HG02981 (cell line): Measurements from ENCODE around the gene FGD5.

ENCODE experiments used
- ATAC-seq: cut with Tn5 transposase; IDR thresholded peaks from one replicate; pipeline ENCODE4 v1.9.1; 2021; ENCODE audit warnings: mild to moderate bottlenecking, moderate library complexity; ENCODE audit not compliant: unreplicated experiment

The FGD5 gene

GRCh38 chr3:14826069-14826468 is 7.3 kb downstream of the FGD5 start:
- no peak for ATAC-seq

- ATAC-seq, result no peak
These were observed 9.0 kb downstream of the FGD5 start for GRCh38 chr3:14827776-14828175.

- no peak for ATAC-seq
These were observed 11.0 kb downstream of the FGD5 start for GRCh38 chr3:14829811-14830210.

- ATAC-seq, result no peak
These were observed 13.2 kb downstream of the FGD5 start for GRCh38 chr3:14831916-14832450.

- no peak for ATAC-seq
These were observed 14.4 kb downstream of the FGD5 start for GRCh38 chr3:14832975-14833722.

GRCh38 chr3:14834121-14834520 is 15.4 kb downstream of the FGD5 start:
- no peak for ATAC-seq

- ATAC-seq, result no peak
These were observed 16.2 kb downstream of the FGD5 start for GRCh38 chr3:14834807-14835466.

- ATAC-seq, result no peak
These were observed 17.3 kb downstream of the FGD5 start for GRCh38 chr3:14836049-14836468.

- ATAC-seq, result no peak
These were observed 18.6 kb downstream of the FGD5 start for GRCh38 chr3:14837186-14837877.

GRCh38 chr3:14837878-14838258 is 19.1 kb downstream of the FGD5 start:
- ATAC-seq, result no peak

- no peak for ATAC-seq
These were observed 20.5 kb downstream of the FGD5 start for GRCh38 chr3:14839236-14839635.

GRCh38 chr3:14841836-14842235 is 23.1 kb downstream of the FGD5 start:
- no peak for ATAC-seq

GRCh38 chr3:14842277-14842676 is 23.5 kb downstream of the FGD5 start:
- ATAC-seq, result no peak

- no peak for ATAC-seq
These were observed 24.6 kb downstream of the FGD5 start for GRCh38 chr3:14843321-14843720.

- ATAC-seq, result no peak
These were observed 25.8 kb downstream of the FGD5 start for GRCh38 chr3:14844386-14845170.

GRCh38 chr3:14845180-14845579 is 26.4 kb downstream of the FGD5 start:
- ATAC-seq, result no peak

GRCh38 chr3:14845826-14846225 is 27.1 kb downstream of the FGD5 start:
- ATAC-seq, result no peak

GRCh38 chr3:14846226-14846880 is 27.6 kb downstream of the FGD5 start:
- ATAC-seq, result no peak

GRCh38 chr3:14847613-14848541 is 29.1 kb downstream of the FGD5 start:
- no peak for ATAC-seq
